GM12891 (cell line): ENCODE measurements around the gene FAF1.

Source experiments
- POLR2A ChIP-seq: IDR thresholded peaks from 2 replicates; pipeline ENCODE4 v1.6.1; 2011; ENCODE audit warnings: low read depth, low read length, control low read depth
- POLR2AphosphoS5 ChIP-seq: IDR thresholded peaks from 2 replicates; pipeline ENCODE4 v1.6.1; 2011; ENCODE audit warnings: low read depth, low read length, control low read depth
- SPI1 ChIP-seq: IDR thresholded peaks from 2 replicates; pipeline ENCODE4 v1.6.1; 2011; ENCODE audit warnings: low read depth, low read length, control low read depth
- TAF1 ChIP-seq: IDR thresholded peaks from 2 replicates; pipeline ENCODE4 v1.6.1; 2011; ENCODE audit warnings: low read depth, low read length, control low read depth

- TF ChIP-seq POLR2A (no peak), TAF1 (no peak), POLR2AphosphoS5 (no peak), SPI1 (no peak)
Observed at GRCh38 chr1:50719126-50719525, 240.9 kb downstream of the FAF1 start.
